Stomach (tissue), 4 donors: ENCODE measurements around the gene NKAIN2.

ENCODE experiments used
- CTCF ChIP-seq, 7 experiments: fragments of 450-650 bp in 4 of 7; fragments of 200-600 bp in 3 of 7; sonication (generic) in 3 of 7; IDR thresholded peaks; one replicate each; pipeline ENCODE4 v1.5.1; 2016 to 2019; ENCODE audit warnings: antibody characterized with exemption in 7 of 7, control low read depth in 2 of 7, mild to moderate bottlenecking in 1 of 7
- POLR2A ChIP-seq, 4 donors: fragments of 450-650 bp; IDR thresholded peaks; one replicate each; pipeline ENCODE4 v1.6.1; 2016; ENCODE audit warnings: antibody characterized with exemption in 4 of 4, control low read depth in 2 of 4, mild to moderate bottlenecking in 1 of 4, moderate library complexity in 1 of 4

GRCh38 chr6:124158024-124158423 lies 354.4 kb downstream of the NKAIN2 start:
- TF ChIP-seq POLR2A (IDR thresholded peaks at IDR 0.05) (no peak), CTCF (IDR thresholded peaks at IDR 0.05) (no peak)
